Psoas muscle (tissue), 8 donors: Measurements from ENCODE around the gene CWC22. TPM values are rescaled to one million over a fixed set of nuclear protein-coding genes. Genes with fewer than 3 reads are reported as not detected.

Experiments
- ATAC-seq, 4 donors: fragments of 200-7000 bp; cut with Tn5 transposase; one replicate each; pipeline ENCODE4 v1.9.1; 2020; ENCODE audit warnings: moderate library complexity in 3 of 4, mild to moderate bottlenecking in 2 of 4
- DNase-seq, 2 donors: peaks; one replicate each; pipeline ENCODE4 v3.0.0-alpha.2; 2020
- H3K27ac ChIP-seq: fragments of 200-600 bp; one replicate; pipeline ENCODE4 v1.8.0; 2022
- H3K27me3 ChIP-seq, 3 donors: fragments of 200-600 bp in 1 of 3; one replicate each; pipeline versions ENCODE4 v1.6.1 to v1.8.0; 2013 to 2022; ENCODE audit warnings: low read length in 2 of 3, mild to moderate bottlenecking in 2 of 3, moderate library complexity in 1 of 3; ENCODE audit not compliant: insufficient read depth in 3 of 3
- H3K36me3 ChIP-seq, 2 donors: fragments of 200-600 bp in 1 of 2; one replicate each; pipeline versions ENCODE4 v1.6.1 to v1.8.0; 2013 to 2022; ENCODE audit warnings: low read depth in 1 of 2, mild to moderate bottlenecking in 1 of 2, moderate library complexity in 1 of 2; ENCODE audit not compliant: insufficient read depth in 1 of 2
- H3K4me1 ChIP-seq: fragments of 200-600 bp; one replicate; pipeline ENCODE4 v1.8.0; 2022
- H3K4me3 ChIP-seq: fragments of 200-600 bp; one replicate; pipeline ENCODE4 v1.8.0; 2022; ENCODE audit warnings: mild to moderate bottlenecking
- H3K9me3 ChIP-seq: fragments of 200-600 bp; one replicate; pipeline ENCODE4 v1.8.0; 2022
- WGBS, 3 donors: extraction: QIAGEN DNeasy Blood & Tissue Kit; methylation state at CpG; one replicate each; pipeline versions ENCODE4 v1.1.6 to v1.1.7; 2013; 5-methylcytosine and 5-hydroxymethylcytosine counted together
- intact Hi-C, 2 donors: fragments of 100-400 bp; cut with DNase I; formaldehyde crosslinking; loops; one replicate each; pipeline versions ENCODE4 v1.11.0 to v1.14.2; 2022
- polyA plus RNA-seq, 3 donors: library from polyadenylated mRNA; stranded (reverse); fragments of 200-250 nt; gene quantifications; one replicate each; pipeline ENCODE4 v1.2.3, GENCODE V29; 2013
- total RNA-seq, 4 donors: library from RNA; stranded (reverse); fragmentation: NEBNext Ultra II Directional in 2 of 4; extraction: Animal tissue kit (Norgen Biotek cat#: 25700) in 2 of 4; gene quantifications; one replicate each; pipeline versions ENCODE4 v1.2.1 to v1.2.4, GENCODE V29; 2021 to 2023
- TF ChIP-seq, protein P1 (sequence below): fragments of 200-600 bp; IDR thresholded peaks from one replicate; pipeline ENCODE4 v1.8.0; 2022; ENCODE audit warnings: antibody characterized with exemption
- donor health status: healthy with polysubstance abuse.
- donor health status: DM: no; HTN: no; CAD: no; lungs with moderate emphysema.
- donor health status: Bipolar disorder and iron deficiency.
- donor health status: healthy.
- donor health status: DM: yes; HTN: yes; CAD: no.
- donor health status: DM: no; HTN: no; CAD: no.
- donor health status: DM: no; HTN: no; CAD: no.
- donor health status: DM: yes; HTN: yes; CAD: no.

Gene CWC22
- total and polyA plus RNA-seq, 7 donors = 10.2 to 21.7 (median 17.2) TPM

- ATAC-seq (no peak), DNase-seq (no peak)
- Histone ChIP-seq H3K9me3 (no peaks in the 10 kb centered on the region), H3K4me3 (no peak overlapping the region), H3K27me3 (no peaks in the 10 kb centered on the region), H3K4me1 (peaks cover 3% of the 10 kb centered on the region), H3K27ac (no peak overlapping the region), H3K36me3 (peaks cover 4 to 67% of the 10 kb centered on the region in 2 donors)
- WGBS, 3 donors = 75 to 77% (median 76%) methylated on average over 5 of the region's 5 CpGs
- intact Hi-C loops = no loop called here
- TF ChIP-seq, protein P1, sequence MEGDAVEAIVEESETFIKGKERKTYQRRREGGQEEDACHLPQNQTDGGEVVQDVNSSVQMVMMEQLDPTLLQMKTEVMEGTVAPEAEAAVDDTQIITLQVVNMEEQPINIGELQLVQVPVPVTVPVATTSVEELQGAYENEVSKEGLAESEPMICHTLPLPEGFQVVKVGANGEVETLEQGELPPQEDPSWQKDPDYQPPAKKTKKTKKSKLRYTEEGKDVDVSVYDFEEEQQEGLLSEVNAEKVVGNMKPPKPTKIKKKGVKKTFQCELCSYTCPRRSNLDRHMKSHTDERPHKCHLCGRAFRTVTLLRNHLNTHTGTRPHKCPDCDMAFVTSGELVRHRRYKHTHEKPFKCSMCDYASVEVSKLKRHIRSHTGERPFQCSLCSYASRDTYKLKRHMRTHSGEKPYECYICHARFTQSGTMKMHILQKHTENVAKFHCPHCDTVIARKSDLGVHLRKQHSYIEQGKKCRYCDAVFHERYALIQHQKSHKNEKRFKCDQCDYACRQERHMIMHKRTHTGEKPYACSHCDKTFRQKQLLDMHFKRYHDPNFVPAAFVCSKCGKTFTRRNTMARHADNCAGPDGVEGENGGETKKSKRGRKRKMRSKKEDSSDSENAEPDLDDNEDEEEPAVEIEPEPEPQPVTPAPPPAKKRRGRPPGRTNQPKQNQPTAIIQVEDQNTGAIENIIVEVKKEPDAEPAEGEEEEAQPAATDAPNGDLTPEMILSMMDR = no peak
Measured at GRCh38 chr2:179990676-179991317, 16.3 kb downstream of the CWC22 start.

DNA sequence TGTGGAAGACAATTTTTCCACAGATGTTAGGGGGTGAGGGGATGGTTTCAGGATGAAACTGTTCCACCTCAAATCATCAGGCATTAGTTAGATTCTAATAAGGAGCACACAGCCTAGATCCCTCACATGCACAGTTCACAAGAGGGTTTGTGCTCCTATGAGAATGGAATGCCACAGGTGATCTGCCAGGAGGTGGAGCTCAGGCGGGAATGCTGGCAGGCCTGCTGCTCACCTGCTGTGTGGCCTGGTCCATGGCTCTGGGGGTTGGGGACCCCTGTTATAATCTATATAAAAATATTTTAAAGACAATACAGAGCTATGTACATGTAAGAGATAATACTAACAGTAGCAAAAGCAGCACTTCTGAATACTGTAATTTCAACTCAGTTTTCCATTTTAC lies 19.2 kb downstream of the CWC22 start:
- 60 to 68% (median 60%) methylated on average over 1 of the region's 1 CpG for WGBS, 3 donors
- no peaks in the 10 kb centered on the region for H3K9me3 ChIP-seq
- H3K4me3 ChIP-seq = no peak overlapping the region
- peaks cover 4 to 92% of the 10 kb centered on the region in 2 donors for H3K36me3 ChIP-seq
- no peaks in the 10 kb centered on the region for H3K27me3 ChIP-seq
- no peaks in the 10 kb centered on the region for H3K4me1 ChIP-seq
- no peak for DNase-seq
- H3K27ac ChIP-seq = no peak overlapping the region
- TF ChIP-seq, protein P1 = no peak
- ATAC-seq = no peak
- intact Hi-C loops = no loop called here

DNA sequence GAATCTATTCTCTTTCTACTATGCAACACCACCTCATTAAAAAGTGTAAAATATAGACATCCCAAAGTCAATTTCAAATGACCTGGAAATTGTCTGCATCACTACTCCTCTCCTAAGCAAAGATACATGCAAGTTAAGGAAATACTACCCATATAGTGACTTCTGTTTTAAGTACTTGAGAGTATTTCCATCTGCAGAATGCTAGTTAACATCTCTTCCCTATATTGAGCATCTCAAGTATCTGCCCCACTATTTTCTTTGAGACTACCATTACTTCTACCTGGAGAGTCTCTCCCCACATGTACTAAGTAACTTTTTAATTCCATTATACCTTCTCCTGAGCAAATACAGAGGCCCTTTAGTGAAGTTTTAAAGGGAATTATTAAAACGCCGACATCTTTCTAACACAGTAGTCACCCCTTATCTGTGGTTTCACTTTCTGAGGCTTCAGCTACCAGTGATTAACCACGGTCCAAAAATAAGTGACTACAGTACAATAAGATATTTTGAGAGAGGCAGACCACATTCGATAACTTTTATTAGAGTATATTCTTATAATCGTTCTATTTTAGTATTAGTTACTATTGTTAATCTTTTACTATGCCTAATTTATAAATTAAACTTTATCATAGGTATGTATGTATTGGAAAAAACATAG lies 21.8 kb downstream of the CWC22 start:
- Histone ChIP-seq H3K4me3 (no peak overlapping the region), H3K27me3 (no peaks in the 10 kb centered on the region), H3K4me1 (no peaks in the 10 kb centered on the region), H3K27ac (no peak overlapping the region), H3K9me3 (no peaks in the 10 kb centered on the region), H3K36me3 (peaks cover 5 to 99% of the 10 kb centered on the region in 2 donors)
- ATAC-seq = no peak
- intact Hi-C loops = no loop called here
- no peak for DNase-seq
- TF ChIP-seq, protein P1 = no peak
- 94 to 98% (median 97%) methylated on average over 5 of the region's 5 CpGs for WGBS, 3 donors

DNA sequence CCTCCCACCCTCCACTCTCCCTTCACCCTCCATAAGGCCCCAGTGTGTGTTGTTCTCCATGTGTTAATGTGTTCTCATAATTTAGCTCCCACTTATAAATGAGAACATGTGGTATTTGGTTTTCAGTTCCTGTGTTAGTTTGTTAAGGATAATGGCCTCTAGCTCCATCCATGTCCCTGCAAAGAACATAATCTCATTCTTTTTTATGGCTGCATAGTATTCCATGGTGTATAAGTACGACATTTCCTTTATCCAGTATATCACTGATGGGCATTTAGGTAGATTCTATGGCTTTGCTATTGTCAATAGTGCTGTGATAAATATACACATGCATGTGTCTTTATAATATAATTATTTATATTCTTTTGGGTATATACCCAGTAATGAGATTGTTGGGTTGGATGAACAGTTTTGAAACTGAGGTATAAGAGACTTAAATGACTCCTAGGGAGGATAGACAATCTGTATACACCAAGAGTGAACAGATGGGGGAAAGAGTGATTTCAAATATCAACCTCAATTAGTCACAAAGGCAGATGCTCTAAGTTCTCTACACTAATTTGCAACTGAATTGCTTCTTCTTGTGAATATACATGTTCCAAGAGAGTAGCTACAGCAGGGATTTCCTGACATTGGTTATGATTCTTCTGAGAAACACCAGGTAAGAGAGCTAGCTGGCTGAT lies 23.7 kb downstream of the CWC22 start:
- WGBS, 3 donors = 44 to 100% (median 98%) methylated on average over 1 of the region's 1 CpG
- Histone ChIP-seq H3K27ac (no peak overlapping the region), H3K27me3 (no peaks in the 10 kb centered on the region), H3K4me1 (no peaks in the 10 kb centered on the region), H3K36me3 (peaks cover 5 to 98% of the 10 kb centered on the region in 2 donors), H3K4me3 (no peak overlapping the region), H3K9me3 (no peaks in the 10 kb centered on the region)
- DNase-seq = no peak
- intact Hi-C loops = no loop called here
- TF ChIP-seq, protein P1 = no peak
- ATAC-seq = no peak
